H1 (cell line): ENCODE results near the gene NOLC1. TPM values are rescaled to one million over a fixed set of nuclear protein-coding genes. Genes with fewer than 3 reads are reported as not detected.

Experiments used
- CHD7 ChIP-seq: fragments of 300-600 bp; sonication (generic); IDR thresholded peaks from 2 replicates; pipeline ENCODE4 v1.7.1; 2012; ENCODE audit warnings: low read length, moderate library complexity, mild to moderate bottlenecking, inconsistent platforms; ENCODE audit not compliant: insufficient replicate concordance
- E2F6 ChIP-seq: IDR thresholded peaks from 2 replicates; pipeline ENCODE4 v1.6.1; 2012; ENCODE audit warnings: inconsistent platforms
- HDAC6 ChIP-seq: IDR thresholded peaks from one replicate; pipeline ENCODE4 v1.7.1; 2012; ENCODE audit warnings: low read depth, mild to moderate bottlenecking, inconsistent platforms, low read length, moderate library complexity
- SIRT6 ChIP-seq: IDR thresholded peaks from one replicate; pipeline ENCODE4 v1.7.1; 2012; ENCODE audit warnings: low read length, inconsistent platforms
- polyA plus RNA-seq, 7 experiments: library from polyadenylated mRNA; depleted of rRNA in 3 of 7; stranded (reverse) in 5 of 7; unstranded in 2 of 7; fragments of >200 nt in 5 of 7; fragments of 200-250 nt in 2 of 7; gene quantifications; 1 replicate in 5 of 7; 2 replicates in 1 of 7; 4 replicates in 1 of 7; pipeline versions ENCODE4 v1.2.1 to v1.2.3, GENCODE V29; 2011 to 2013; ENCODE audit warnings: missing spikeins in 2 of 7, mixed read lengths in 2 of 7
- total RNA-seq: library from RNA; stranded (reverse); fragmentation: NEBNext Ultra II Directional; extraction: Animal tissue kit (Norgen Biotek cat#: 25700); gene quantifications from 2 replicates; pipeline ENCODE4 v1.2.1, GENCODE V29; 2021

Gene NOLC1
- total and polyA plus RNA-seq, 2 of the 8 experiments (the other 6 are each of a cell fraction or from before 2014, with no cell fraction given) = 86.3 to 191 TPM

- TF ChIP-seq E2F6 (no peak), HDAC6 (no peak), CHD7 (no peak), SIRT6 (no peak)
Measured at GRCh38 chr10:102159051-102159597, 6.9 kb downstream of the NOLC1 start (continued).
